GM12878 (cell line): ENCODE data around the gene RTF1. TPM values are rescaled to one million over a fixed set of nuclear protein-coding genes. Genes with fewer than 3 reads are reported as not detected.

Experiments
- ATAC-seq: fragments of 200-7000 bp; cut with Tn5 transposase; 3 replicates; pipeline ENCODE4 v1.9.1; 2020; ENCODE audit warnings: mild to moderate bottlenecking, moderate library complexity
- BruUV-seq: library from RNA; stranded (reverse); fragments of 400-500 nt; replicated peaks from 2 replicates; lab custom pipeline; 2021; lab: Mats Ljungman, UMichigan
- CTCF ChIA-PET: fragments of 300-600 bp; sonication (Branson Sonifier 250); formaldehyde crosslinking; extraction: SDS; loops from one replicate; lab custom pipeline; 2021; ENCODE audit warnings: inconsistent platforms; lab: Yijun Ruan, JAX
- POLR2A ChIA-PET: fragments of 350-600 bp; formaldehyde crosslinking; extraction: SDS; loops from one replicate; lab custom pipeline; 2021; ENCODE audit warnings: inconsistent platforms; lab: Charles Lee
- RAD21 ChIA-PET: fragments of 300-600 bp; sonication (Branson Sonifier 250); formaldehyde crosslinking; loops from one replicate; lab custom pipeline; 2023; ENCODE audit warnings: antibody characterized with exemption; ENCODE audit not compliant: unreplicated experiment; lab: Charles Lee
- SMC1A ChIA-PET: fragments of 300-600 bp; sonication (Branson Sonifier 250); formaldehyde crosslinking; loops from one replicate; lab custom pipeline; 2023; ENCODE audit not compliant: unreplicated experiment, uncharacterized antibody; lab: Charles Lee
- DNase-seq: peaks from one replicate; pipeline ENCODE4 v3.0.0-alpha.2; 2011; ENCODE audit warnings: low read depth, low spot score
- FAIRE-seq: peaks from 3 replicates; lab custom pipeline; 2011; peaks lifted over from hg19 to GRCh38; lab: Jason Lieb, UNC
- H2AFZ ChIP-seq: 2 replicates; pipeline ENCODE4 v1.6.0; 2011; ENCODE audit warnings: low read depth, low read length, control low read depth; ENCODE audit not compliant: control insufficient read depth
- H3K27ac ChIP-seq: 2 replicates; pipeline ENCODE4 v1.5.1; 2011; ENCODE audit warnings: control low read depth; ENCODE audit not compliant: control insufficient read depth, insufficient read depth
- H3K27me3 ChIP-seq, 2 experiments: replicated peaks in 1 of 2; 2 replicates each; pipeline versions ENCODE4 v1.6.0 to v1.6.1; 2011; ENCODE audit warnings: low read length in 1 of 2; ENCODE audit not compliant: control insufficient read depth in 2 of 2, insufficient read depth in 2 of 2
- H3K36me3 ChIP-seq, 2 experiments: 2 replicates each; pipeline ENCODE4 v1.5.1; 2011; ENCODE audit warnings: low read length in 1 of 2; ENCODE audit not compliant: control insufficient read depth in 2 of 2, insufficient read depth in 2 of 2
- H3K4me1 ChIP-seq: 2 replicates; pipeline ENCODE4 v1.6.1; 2011; ENCODE audit warnings: mild to moderate bottlenecking, low read length, moderate library complexity, mixed read lengths; ENCODE audit not compliant: control insufficient read depth, insufficient read depth
- H3K4me2 ChIP-seq: 2 replicates; pipeline ENCODE4 v1.6.0; 2011; ENCODE audit warnings: control low read depth; ENCODE audit not compliant: control insufficient read depth, insufficient read depth
- H3K4me3 ChIP-seq: fragments of 200-600 bp; sonication (generic); 2 replicates; pipeline ENCODE4 v1.5.1; 2016
- H3K79me2 ChIP-seq: 2 replicates; pipeline ENCODE4 v1.6.0; 2011; ENCODE audit warnings: low read length; ENCODE audit not compliant: control insufficient read depth, insufficient read depth
- H3K9ac ChIP-seq: 2 replicates; pipeline ENCODE4 v1.8.0; 2011; ENCODE audit warnings: low read length, control low read depth, mixed read lengths; ENCODE audit not compliant: control insufficient read depth, insufficient read depth
- H3K9me3 ChIP-seq: replicated peaks from 3 replicates; pipeline ENCODE4 v1.5.1; 2011; ENCODE audit warnings: mild to moderate bottlenecking, low read length; ENCODE audit not compliant: control insufficient read depth, insufficient read depth
- H4K20me1 ChIP-seq: 2 replicates; pipeline ENCODE4 v1.6.0; 2011; ENCODE audit not compliant: control insufficient read depth, insufficient read depth
- CEBPB ChIP-seq, 2 experiments: fragments of 150-350 bp in 1 of 2; IDR thresholded peaks; 2 replicates each; pipeline ENCODE4 v1.6.1; 2012 to 2014; ENCODE audit warnings: low read depth in 2 of 2, low read length in 2 of 2, borderline replicate concordance in 1 of 2, inconsistent platforms in 1 of 2
- CREB1 ChIP-seq: IDR thresholded peaks from 2 replicates; pipeline ENCODE4 v1.6.1; 2012; ENCODE audit warnings: low read depth, mild to moderate bottlenecking, inconsistent platforms
- E4F1 ChIP-seq: fragments of 450-650 bp; IDR thresholded peaks from 2 replicates; pipeline ENCODE4 v1.6.1; 2018; ENCODE audit warnings: borderline replicate concordance, mild to moderate bottlenecking; ENCODE audit not compliant: partially characterized antibody
- EP300 ChIP-seq, 2 experiments: fragments of 150-350 bp in 1 of 2; IDR thresholded peaks; 2 replicates each; pipeline ENCODE4 v1.6.1; 2011 to 2012; ENCODE audit warnings: low read depth in 2 of 2, low read length in 2 of 2, borderline replicate concordance in 1 of 2, improper control_type of control experiment in 1 of 2, inconsistent platforms in 1 of 2; ENCODE audit not compliant: control insufficient read depth in 1 of 2
- FOXM1 ChIP-seq: IDR thresholded peaks from 2 replicates; pipeline ENCODE4 v1.6.1; 2012; ENCODE audit warnings: low read depth, mild to moderate bottlenecking, inconsistent platforms, low read length, moderate library complexity
- GATAD2B ChIP-seq: fragments of 450-650 bp; conservative IDR thresholded peaks from 2 replicates; pipeline ENCODE4 v1.6.1; 2017; ENCODE audit warnings: low read depth, mild to moderate bottlenecking, moderate library complexity
- MEF2B ChIP-seq: fragments of 450-650 bp; IDR thresholded peaks from 2 replicates; pipeline ENCODE4 v1.6.1; 2018; ENCODE audit warnings: mild to moderate bottlenecking, moderate library complexity; ENCODE audit not compliant: partially characterized antibody, poor library complexity, severe bottlenecking
- NFXL1 ChIP-seq: fragments of 450-650 bp; IDR thresholded peaks from 2 replicates; pipeline ENCODE4 v1.6.1; 2017; ENCODE audit warnings: antibody characterized with exemption, mild to moderate bottlenecking, borderline replicate concordance
- NFYB ChIP-seq: IDR thresholded peaks from 2 replicates; pipeline ENCODE4 v1.6.1; 2011; ENCODE audit warnings: low read depth, mild to moderate bottlenecking, low read length, improper control_type of control experiment, moderate library complexity; ENCODE audit not compliant: insufficient read depth
- POLR2A ChIP-seq: IDR thresholded peaks from 2 replicates; pipeline ENCODE4 v1.6.1; 2011; ENCODE audit warnings: low read depth, mild to moderate bottlenecking, low read length
- PRDM15 ChIP-seq: fragments of 450-650 bp; formaldehyde crosslinking; IDR thresholded peaks from 2 replicates; pipeline ENCODE4 v1.4.0; 2020; ENCODE audit warnings: mild to moderate bottlenecking, moderate library complexity
- RBBP5 ChIP-seq: fragments of 200-600 bp; sonication (generic); conservative IDR thresholded peaks from 2 replicates; pipeline ENCODE4 v1.6.1; 2016
- WRNIP1 ChIP-seq: IDR thresholded peaks from 2 replicates; pipeline ENCODE4 v1.6.1; 2011; ENCODE audit warnings: low read depth, low read length, improper control_type of control experiment, borderline replicate concordance
- WGBS: methylation state at CpG from one replicate; pipeline ENCODE4 v1.1.6; 2016; ENCODE audit warnings: low lambda C conversion rate; ENCODE audit not compliant: insufficient replicate concordance, insufficient coverage; ENCODE audit errors: missing lambda C conversion rate; 5-methylcytosine and 5-hydroxymethylcytosine counted together
- in situ Hi-C: fragments of 300-500 bp; cut with MboI; formaldehyde crosslinking; loops from 9 replicates; pipeline ENCODE4 v1.14.3; 2018; ENCODE audit warnings: mixed read lengths
- intact Hi-C: fragments of 100-400 bp; cut with micrococcal nuclease; formaldehyde crosslinking; loops from one replicate; pipeline ENCODE4 v1.14.2; 2022; ENCODE audit not compliant: unreplicated experiment
- polyA plus RNA-seq, 11 experiments: library from polyadenylated mRNA; depleted of rRNA in 4 of 11; unstranded in 6 of 11; stranded (reverse) in 5 of 11; fragments of >200 nt; fragmentation: Nextera tagmentation in 4 of 11; fragmentation: Illumina TruSeq in 1 of 11; extraction: Ambion mirVana in 4 of 11; extraction: Trizol in 1 of 11; gene quantifications; 1 replicate in 1 of 11; 2 replicates in 10 of 11; pipeline versions ENCODE4 v1.2.1 to v1.2.3, GENCODE V29; 2011 to 2016; ENCODE audit warnings: inconsistent platforms in 2 of 11, missing spikeins in 2 of 11, low read depth in 1 of 11
- total RNA-seq, 4 experiments: library from RNA; depleted of rRNA in 3 of 4; stranded (reverse); fragments of >200 nt in 3 of 4; fragmentation: Illumina TruSeq in 1 of 4; extraction: Trizol in 1 of 4; gene quantifications; 2 replicates each; pipeline versions ENCODE4 v1.2.1 to v1.2.3, GENCODE V29; 2013 to 2021

The RTF1 gene
- total and polyA plus RNA-seq, 10 of the 15 experiments (the other 5 are each of a cell fraction or from before 2014, with no cell fraction given), result 7.2 to 67.9 (median 32.3) TPM

- peak; percentile 78 for TF ChIP-seq MEF2B
Observed at GRCh38 chr15:41512940-41513505, 96.1 kb downstream of the RTF1 start (continued).

- BruUV-seq, result no TSS peak
- ChIA-PET SMC1A (interaction anchor here (0.6 to 2.6 kb wide), 3 partner anchors 9 to 48 kb away, joined by 3 to 11 read pairs (median 4); no protein-coding TSS in a partner anchor), CTCF (interaction anchor here (1.6 to 4.9 kb wide), 3 partner anchors 12 to 48 kb away, joined by 3 to 17 read pairs (median 3); no protein-coding TSS in a partner anchor), POLR2A (interaction anchor here (1.0 kb wide), 2 partner anchors 21 to 44 kb away, joined by 4 to 8 read pairs; partner anchors contain the start of gene ITPKA), RAD21 (interaction anchor here (1.0 to 2.6 kb wide), 4 partner anchors 18 to 610 kb away, joined by 3 to 11 read pairs (median 4); partner anchors contain the start of gene ITPKA)
- no peaks in the 10 kb centered on the region for H3K9me3 ChIP-seq
- in situ Hi-C loops, result no loop called here
- peak within 1 kb of the TSS; percentile 24 for H2AFZ ChIP-seq
- intact Hi-C loops, result no loop called here
- FAIRE-seq (no peak), DNase-seq (no peak), ATAC-seq (peak; percentile 67)
- no peaks in the 10 kb centered on the region for H3K79me2 ChIP-seq
- H3K9ac ChIP-seq, result peak within 1 kb of the TSS; percentile 22; the same call in 1 of the 2 replicates
- H3K36me3 ChIP-seq, result 0 out of 4 replicates have a peak, but pooled peaks cover 0 to 3% of the 10 kb centered on the region in 2 experiments
- 20% methylated on average over 32 of the region's 33 CpGs for WGBS
- no peaks in the 10 kb centered on the region for H4K20me1 ChIP-seq
- peaks cover 23% of the 10 kb centered on the region for H3K4me1 ChIP-seq
- H3K27ac ChIP-seq, result no peak within 1 kb of the TSS
- H3K4me2 ChIP-seq, result peak within 1 kb of the TSS; percentile 96
- peaks cover 5 to 20% of the 10 kb centered on the region in 2 experiments for H3K27me3 ChIP-seq
- H3K4me3 ChIP-seq, result peak within 1 kb of the TSS; percentile 67
- TF ChIP-seq GATAD2B (0 out of 2 replicates have a peak, but pooled peaks have one; percentile 49), NFXL1 (no peak), FOXM1 (no peak), RBBP5 (no peak), POLR2A (no peak), EP300 (IDR thresholded peaks at IDR 0.05; ENCODE audit: borderline replicate concordance in 1 of 2, control insufficient read depth in 1 of 2, low read depth in 2 of 2, low read length in 2 of 2) (no peak), E4F1 (no peak), CEBPB (IDR thresholded peaks at IDR 0.05; ENCODE audit: borderline replicate concordance in 1 of 2, low read depth in 2 of 2, low read length in 2 of 2) (no peak), WRNIP1 (no peak), CREB1 (no peak), NFYB (no peak), PRDM15 (CRISPR knock-in tag) (no peak), MEF2B (no peak)
Observed at GRCh38 chr15:41513506-41514227, 96.8 kb downstream of the RTF1 start, which contains the start of gene LTK. Gene LTK (minus strand): TSS chr15:41513827. CDS start chr15:41513709, 118 bp downstream.
